Kidney (tissue), 22 donors: ENCODE data around the gene WLS. TPM values are rescaled to one million over a fixed set of nuclear protein-coding genes. Genes with fewer than 3 reads are reported as not detected.

Experiments
- DNase-seq, 5 donors: peaks; one replicate each; pipeline ENCODE4 v3.0.0-alpha.2; 2013 to 2020
- FAIRE-seq: peaks from 2 replicates; lab custom pipeline; 2012; peaks lifted over from hg19 to GRCh38; lab: Jason Lieb, UNC
- H3K27ac ChIP-seq, 2 donors: one replicate each; pipeline ENCODE4 v1.7.0; 2013; ENCODE audit warnings: low read depth in 2 of 2, low read length in 2 of 2, inconsistent platforms in 1 of 2
- H3K27me3 ChIP-seq: one replicate; pipeline ENCODE4 v1.7.1; 2013; ENCODE audit warnings: low read length, inconsistent platforms; ENCODE audit not compliant: control insufficient read depth, insufficient read depth
- H3K36me3 ChIP-seq, 3 donors: one replicate each; pipeline versions ENCODE4 v1.7.0 to v1.7.1; 2013; ENCODE audit warnings: low read length in 3 of 3, control low read depth in 1 of 3, inconsistent platforms in 1 of 3; ENCODE audit not compliant: insufficient read depth in 3 of 3, control insufficient read depth in 2 of 3
- H3K4me1 ChIP-seq, 3 donors: one replicate each; pipeline versions ENCODE4 v1.7.0 to v1.7.1; 2013; ENCODE audit warnings: low read length in 3 of 3, inconsistent platforms in 1 of 3, low read depth in 1 of 3; ENCODE audit not compliant: control insufficient read depth in 2 of 3, insufficient read depth in 2 of 3
- H3K4me3 ChIP-seq, 3 donors: one replicate each; pipeline versions ENCODE4 v1.7.0 to v1.8.1; 2013; ENCODE audit warnings: low read length in 3 of 3, control low read depth in 1 of 3, inconsistent platforms in 1 of 3
- H3K9ac ChIP-seq, 3 donors: one replicate each; pipeline versions ENCODE4 v1.7.0 to v1.7.1; 2013; ENCODE audit warnings: low read length in 3 of 3, control low read depth in 1 of 3, inconsistent platforms in 1 of 3
- H3K9me3 ChIP-seq, 3 donors: one replicate each; pipeline versions ENCODE4 v1.7.0 to v1.7.1; 2013; ENCODE audit warnings: low read length in 3 of 3, control low read depth in 1 of 3, inconsistent platforms in 1 of 3; ENCODE audit not compliant: control insufficient read depth in 2 of 3, insufficient read depth in 1 of 3
- CTCF ChIP-seq: IDR thresholded peaks from 3 replicates; pipeline ENCODE4 v1.5.1; 2012; ENCODE audit warnings: mild to moderate bottlenecking, moderate library complexity, borderline replicate concordance; ENCODE audit not compliant: insufficient read depth; ENCODE audit errors: extremely low read depth
- intact Hi-C: fragments of 100-400 bp; cut with DNase I; formaldehyde crosslinking; loops from one replicate; pipeline ENCODE4 v1.11.1; 2022
- long read RNA-seq, 10 donors: library from polyadenylated mRNA in 1 of 10; unstranded in 1 of 10; transcript quantifications; one replicate each; pipeline ENCODE4 v2.0.0 and lab custom pipeline, GENCODE V29; 2021 to 2026
- polyA plus RNA-seq: library from polyadenylated mRNA; stranded (reverse); fragments of 350-450 nt; fragmentation: Illumina TruSeq; extraction: RNeasy Lipid Tissue Mini Kit (QIAGEN cat#74804); gene quantifications from one replicate; pipeline ENCODE4 v1.2.3, GENCODE V29; 2014; ENCODE audit warnings: low read depth, low replicate concordance; ENCODE audit not compliant: insufficient read depth
- total RNA-seq: library from RNA; stranded (reverse); fragmentation: NEBNext Ultra II Directional; extraction: Animal tissue kit (Norgen Biotek cat#: 25700); gene quantifications from one replicate; pipeline ENCODE4 v1.2.1, GENCODE V29; 2021
- donor health status: control.
- donor health status: control.
- donor health status: control.
- donor health status: control.
- donor health status: control.
- donor health status: DM: yes; HTN: yes; CAD: no.
- donor health status: Normal renal cell carcinoma (clear cell type).

Gene WLS
- total RNA-seq (147 TPM), polyA plus RNA-seq (92.3 TPM)
- long read RNA-seq, donor 1, transcript WLS-201 (12 exons, 2,748 nt) = major isoform, 6 of 10 reads
- long read RNA-seq, donor 1, partial matches to known transcripts = 0 of 10 reads
- long read RNA-seq, donor 1, other reads (novel, unspliced or antisense) = 0 of 10 reads
- long read RNA-seq, donor 2, transcript WLS-201 (12 exons, 2,748 nt) = major isoform, 10 of 24 reads
- long read RNA-seq, donor 2, partial matches to known transcripts = 10 of 24 reads
- long read RNA-seq, donor 2, other reads (novel, unspliced or antisense) = 0 of 24 reads
- long read RNA-seq, donor 3, transcript WLS-201 (12 exons, 2,748 nt) = major isoform, 17 of 27 reads
- long read RNA-seq, donor 3, partial matches to known transcripts = 6 of 27 reads
- long read RNA-seq, donor 3, other reads (novel, unspliced or antisense) = 0 of 27 reads
- long read RNA-seq, donor 4, transcript WLS-201 (12 exons, 2,748 nt) = major isoform, 21 of 49 reads
- long read RNA-seq, donor 4, partial matches to known transcripts = 15 of 49 reads
- long read RNA-seq, donor 4, other reads (novel, unspliced or antisense) = 8 of 49 reads
- long read RNA-seq, donor 5, partial matches to known transcripts = 0 of 1 reads
- long read RNA-seq, donor 5, other reads (novel, unspliced or antisense) = 0 of 1 reads
- long read RNA-seq, donor 6, partial matches to known transcripts = 16 of 23 reads
- long read RNA-seq, donor 6, other reads (novel, unspliced or antisense) = 0 of 23 reads
- long read RNA-seq, donor 7, transcript WLS-201 (12 exons, 2,748 nt) = major isoform, 16 of 39 reads
- long read RNA-seq, donor 7, partial matches to known transcripts = 6 of 39 reads
- long read RNA-seq, donor 7, other reads (novel, unspliced or antisense) = 15 of 39 reads
- long read RNA-seq, donor 8, transcript WLS-201 (12 exons, 2,748 nt) = major isoform, 9 of 11 reads
- long read RNA-seq, donor 8, partial matches to known transcripts = 0 of 11 reads
- long read RNA-seq, donor 8, other reads (novel, unspliced or antisense) = 0 of 11 reads
- long read RNA-seq, donor 9, partial matches to known transcripts = 5 of 6 reads
- long read RNA-seq, donor 9, other reads (novel, unspliced or antisense) = 0 of 6 reads
- long read RNA-seq, donor 10, transcript WLS-203 (2 exons, 700 nt) = minor isoform, 7 of 31 reads
- long read RNA-seq, donor 10, transcript WLS-201 (12 exons, 2,748 nt) = major isoform, 14 of 31 reads
- long read RNA-seq, donor 10, partial matches to known transcripts = 9 of 31 reads
- long read RNA-seq, donor 10, other reads (novel, unspliced or antisense) = 0 of 31 reads

- H3K27ac ChIP-seq = peak within 1 kb of the TSS; percentile 77 to 82
- TF ChIP-seq CTCF = peak; percentile 12
- H3K36me3 ChIP-seq = no peaks in the 10 kb centered on the region
- DNase-seq = peak; percentile 85 to 95 (median 88)
- intact Hi-C loops = no loop called here
- no peaks in the 10 kb centered on the region for H3K9me3 ChIP-seq
- no peaks in the 10 kb centered on the region for H3K27me3 ChIP-seq
- FAIRE-seq = no peak
- peaks cover 0 to 11% (median 0%) of the 10 kb centered on the region in 3 donors for H3K4me1 ChIP-seq
- peak within 1 kb of the TSS; percentile 92 to 96 (median 94) for H3K4me3 ChIP-seq
- peak within 1 kb of the TSS; percentile 83 to 91 (median 89) for H3K9ac ChIP-seq
Observed at GRCh38 chr1:68232289-68233148, at the start of gene WLS. TSS of gene WLS (minus strand) at chr1:68232523. CDS start at chr1:68232299, 224 bp downstream.

- DNase-seq = no peak
- H3K9ac ChIP-seq = no peak overlapping the region
- H3K4me3 ChIP-seq = no peak overlapping the region
- intact Hi-C loops = no loop called here
- H3K27ac ChIP-seq = no peak overlapping the region
- no peak for TF ChIP-seq CTCF
- H3K9me3 ChIP-seq = no peaks in the 10 kb centered on the region
- no peaks in the 10 kb centered on the region for H3K27me3 ChIP-seq
- no peaks in the 10 kb centered on the region for H3K4me1 ChIP-seq
- no peaks in the 10 kb centered on the region for H3K36me3 ChIP-seq
- FAIRE-seq = no peak
Observed at GRCh38 chr1:68280286-68280685, 48.0 kb upstream of the WLS start.

- intact Hi-C loops = no loop called here
- H3K27me3 ChIP-seq = no peaks in the 10 kb centered on the region
- H3K9ac ChIP-seq = no peak overlapping the region
- TF ChIP-seq CTCF = no peak
- no peak overlapping the region for H3K27ac ChIP-seq
- H3K4me1 ChIP-seq = no peaks in the 10 kb centered on the region
- DNase-seq (no peak), FAIRE-seq (no peak)
- H3K9me3 ChIP-seq = no peaks in the 10 kb centered on the region
- H3K4me3 ChIP-seq = no peak overlapping the region
- no peaks in the 10 kb centered on the region for H3K36me3 ChIP-seq
Observed at GRCh38 chr1:68279846-68280245, 47.5 kb upstream of the WLS start.
